Neutrophil (primary cell): ENCODE data around the gene XK.
A peak's percentile ranks its signal among the peaks of the same experiment; 100 is the strongest.
"Not testable (repeated sequence)": the region's sequence is repeated elsewhere in the genome, so short reads cannot be mapped to it uniquely, and the experiment has no call there.

Source experiments
- H3K27ac ChIP-seq: fragments of 200-600 bp; sonication (generic); 2 replicates; pipeline ENCODE4 v1.5.1; 2016; ENCODE audit warnings: mild to moderate bottlenecking, moderate library complexity
- H3K27me3 ChIP-seq: fragments of 200-600 bp; sonication (generic); 2 replicates; pipeline ENCODE4 v1.6.0; 2016; ENCODE audit warnings: mild to moderate bottlenecking
- H3K36me3 ChIP-seq: fragments of 200-600 bp; sonication (generic); 2 replicates; pipeline ENCODE4 v1.5.1; 2017
- H3K4me1 ChIP-seq, 2 experiments: fragments of 200-600 bp in 1 of 2; sonication (generic) in 1 of 2; 1 replicate in 1 of 2; 2 replicates in 1 of 2; pipeline versions ENCODE4 v1.5.1 to v1.6.1; 2013 to 2016; ENCODE audit warnings: low read depth in 1 of 2, low read length in 1 of 2, mild to moderate bottlenecking in 1 of 2, moderate library complexity in 1 of 2; ENCODE audit not compliant: control insufficient read depth in 1 of 2, insufficient read depth in 1 of 2
- H3K4me3 ChIP-seq, 2 experiments: fragments of 200-600 bp in 1 of 2; sonication (generic) in 1 of 2; 1 replicate in 1 of 2; 2 replicates in 1 of 2; pipeline ENCODE4 v1.5.1; 2013 to 2016; ENCODE audit warnings: low read depth in 1 of 2, low read length in 1 of 2, mild to moderate bottlenecking in 1 of 2, moderate library complexity in 1 of 2
- H3K9me3 ChIP-seq: fragments of 200-600 bp; sonication (generic); 2 replicates; pipeline ENCODE4 v1.5.1; 2016
- TF ChIP-seq, protein P1 (sequence below): fragments of 200-600 bp; sonication (generic); IDR thresholded peaks from 2 replicates; pipeline ENCODE4 v1.5.1; 2016; ENCODE audit warnings: antibody characterized with exemption

Gene XK

DNA sequence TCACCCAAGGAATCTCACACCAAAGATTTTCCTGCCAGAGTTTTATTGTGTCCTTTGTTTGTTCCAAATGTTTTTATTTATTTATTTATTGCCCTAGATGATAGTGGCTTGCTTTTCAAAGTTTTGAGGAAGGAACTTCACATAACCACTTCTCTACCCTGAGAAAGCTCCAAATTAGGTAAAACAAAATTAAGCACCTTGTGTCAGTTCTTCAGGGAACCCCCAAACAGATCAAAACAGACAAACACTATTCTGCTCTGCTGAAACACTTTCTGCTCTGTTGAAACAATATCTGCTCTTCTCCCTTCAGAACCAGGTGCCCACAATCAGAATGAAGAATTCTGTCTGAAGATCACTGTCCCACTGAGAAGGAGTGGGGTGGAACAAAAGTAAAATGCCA, 77.8 kb downstream of the XK start:
- H3K27ac ChIP-seq, result peak overlapping the region; percentile 80

DNA sequence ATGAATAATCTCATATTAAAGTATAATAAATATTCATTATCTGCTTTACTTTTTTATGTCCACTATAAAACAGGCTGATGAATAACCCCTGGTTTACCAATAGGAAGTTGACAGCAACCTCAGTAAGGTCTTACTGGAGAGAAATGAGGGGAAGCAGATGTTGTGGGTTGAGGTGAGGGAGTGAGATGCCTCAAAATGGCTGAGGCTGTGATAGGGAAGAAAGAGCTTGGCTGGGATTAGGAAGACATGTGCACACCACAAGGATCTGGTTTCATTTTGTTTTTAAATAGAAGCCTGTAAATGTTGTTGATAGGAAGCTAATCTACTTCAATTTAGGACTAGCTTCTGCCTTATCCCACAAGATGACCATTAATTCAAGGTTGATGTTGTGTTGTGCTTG, 79.9 kb downstream of the XK start:
- Histone ChIP-seq H3K4me1 (peaks cover 62 to 65% of the 10 kb centered on the region in 2 experiments), H3K4me3 (no peak overlapping the region), H3K27ac (peak overlapping the region; percentile 50), H3K9me3 (no peaks in the 10 kb centered on the region), H3K36me3 (no peaks in the 10 kb centered on the region), H3K27me3 (no peaks in the 10 kb centered on the region)
- TF ChIP-seq, protein P1, sequence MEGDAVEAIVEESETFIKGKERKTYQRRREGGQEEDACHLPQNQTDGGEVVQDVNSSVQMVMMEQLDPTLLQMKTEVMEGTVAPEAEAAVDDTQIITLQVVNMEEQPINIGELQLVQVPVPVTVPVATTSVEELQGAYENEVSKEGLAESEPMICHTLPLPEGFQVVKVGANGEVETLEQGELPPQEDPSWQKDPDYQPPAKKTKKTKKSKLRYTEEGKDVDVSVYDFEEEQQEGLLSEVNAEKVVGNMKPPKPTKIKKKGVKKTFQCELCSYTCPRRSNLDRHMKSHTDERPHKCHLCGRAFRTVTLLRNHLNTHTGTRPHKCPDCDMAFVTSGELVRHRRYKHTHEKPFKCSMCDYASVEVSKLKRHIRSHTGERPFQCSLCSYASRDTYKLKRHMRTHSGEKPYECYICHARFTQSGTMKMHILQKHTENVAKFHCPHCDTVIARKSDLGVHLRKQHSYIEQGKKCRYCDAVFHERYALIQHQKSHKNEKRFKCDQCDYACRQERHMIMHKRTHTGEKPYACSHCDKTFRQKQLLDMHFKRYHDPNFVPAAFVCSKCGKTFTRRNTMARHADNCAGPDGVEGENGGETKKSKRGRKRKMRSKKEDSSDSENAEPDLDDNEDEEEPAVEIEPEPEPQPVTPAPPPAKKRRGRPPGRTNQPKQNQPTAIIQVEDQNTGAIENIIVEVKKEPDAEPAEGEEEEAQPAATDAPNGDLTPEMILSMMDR, result no peak

More for the DNA sequence above, 77.8 kb downstream of the XK start:
- Histone ChIP-seq H3K36me3 (no peaks in the 10 kb centered on the region), H3K27me3 (no peaks in the 10 kb centered on the region), H3K4me1 (peaks cover 78 to 86% of the 10 kb centered on the region in 2 experiments), H3K4me3 (no peak overlapping the region), H3K9me3 (no peaks in the 10 kb centered on the region)
- TF ChIP-seq, protein P1, result no peak

DNA sequence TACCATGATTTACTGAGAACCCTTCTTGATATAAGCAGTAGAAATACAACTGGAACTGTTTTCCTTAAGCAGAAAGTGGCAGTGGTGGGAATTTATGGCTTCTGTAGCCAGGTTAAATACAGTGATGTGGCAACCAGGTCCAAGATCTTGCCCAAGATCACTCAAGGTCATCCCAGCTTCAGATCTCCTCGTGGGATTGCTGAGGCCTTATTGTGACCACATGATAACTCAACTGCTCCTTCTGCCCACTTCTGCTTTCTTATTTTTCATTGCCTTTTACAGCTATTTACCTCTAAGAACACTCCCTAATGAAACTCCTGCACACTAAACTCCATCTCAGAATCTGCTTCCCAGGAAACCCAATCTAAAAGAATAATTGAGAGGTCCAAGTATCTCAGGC, 81.8 kb downstream of the XK start:
- Histone ChIP-seq H3K27ac (peak overlapping the region; percentile 54), H3K4me1 (peaks cover 46 to 50% of the 10 kb centered on the region in 2 experiments), H3K4me3 (no peak overlapping the region), H3K27me3 (no peaks in the 10 kb centered on the region), H3K36me3 (no peaks in the 10 kb centered on the region), H3K9me3 (no peaks in the 10 kb centered on the region)
- TF ChIP-seq, protein P1, result no peak

DNA sequence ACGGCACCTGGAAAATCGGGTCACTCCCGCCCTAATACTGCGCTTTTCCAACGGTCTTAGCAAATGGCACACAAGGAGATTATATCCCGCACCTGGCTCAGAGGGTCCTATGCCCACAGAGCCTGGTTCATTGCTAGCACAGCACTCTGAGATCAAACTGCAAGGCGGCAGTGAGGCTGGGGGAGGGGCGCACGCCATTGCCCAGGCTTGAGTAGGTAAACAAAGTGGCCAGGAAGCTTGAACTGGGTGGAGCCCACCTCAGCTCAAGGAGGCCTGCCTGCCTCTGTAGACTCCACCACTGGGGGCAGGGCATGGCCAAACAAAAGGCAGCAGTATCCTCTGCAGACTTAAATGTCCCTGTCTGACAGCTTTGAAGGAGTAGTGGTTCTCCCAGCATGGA, 83.3 kb downstream of the XK start:
- H3K36me3 ChIP-seq, H3K9me3 ChIP-seq: not testable (repeated sequence)

DNA sequence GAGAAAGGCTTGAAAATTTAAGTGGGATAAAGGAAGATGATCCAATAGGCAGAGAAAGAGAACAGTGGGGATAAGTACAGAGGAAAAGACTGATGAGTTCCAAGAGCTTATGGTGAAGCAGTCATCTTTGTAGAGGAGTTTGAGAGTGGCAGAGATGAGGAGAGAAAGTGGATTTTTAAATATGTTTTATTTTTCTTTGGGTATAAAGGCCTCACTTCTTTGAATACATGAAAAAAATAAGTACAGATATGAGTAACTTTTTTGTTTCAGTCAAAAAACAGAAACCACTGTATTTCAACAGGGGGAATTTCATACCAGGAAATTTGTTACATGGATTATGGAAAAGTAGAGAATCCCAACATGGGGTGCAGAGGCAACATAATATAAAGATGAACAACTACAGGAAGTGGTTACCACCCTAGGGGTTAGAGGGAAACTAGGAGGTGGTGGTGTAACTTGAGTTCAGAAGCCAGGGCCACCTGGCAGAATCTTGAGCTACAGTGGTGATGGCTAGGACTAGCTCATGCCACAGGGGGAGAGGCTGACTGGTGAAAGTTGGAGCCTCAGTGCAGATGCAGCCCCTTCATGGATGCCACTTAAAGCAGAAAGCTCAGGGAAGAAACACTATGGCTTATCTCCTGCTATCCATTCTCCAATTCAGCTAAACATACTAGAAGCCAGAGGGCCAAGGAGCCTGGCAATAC, 90.8 kb downstream of the XK start:
- Histone ChIP-seq H3K27ac (peak overlapping the region; percentile 76), H3K9me3 (no peaks in the 10 kb centered on the region), H3K4me1 (peaks cover 45 to 54% of the 10 kb centered on the region in 2 experiments), H3K27me3 (no peaks in the 10 kb centered on the region), H3K4me3 (no peak overlapping the region), H3K36me3 (no peaks in the 10 kb centered on the region)
- TF ChIP-seq, protein P1, result no peak

More for the DNA sequence above, 83.3 kb downstream of the XK start:
- H3K27ac ChIP-seq, H3K27me3 ChIP-seq, H3K4me3 ChIP-seq: not testable (repeated sequence)
- H3K4me1 ChIP-seq, result peaks cover 31 to 36% of the 10 kb centered on the region in 2 experiments

DNA sequence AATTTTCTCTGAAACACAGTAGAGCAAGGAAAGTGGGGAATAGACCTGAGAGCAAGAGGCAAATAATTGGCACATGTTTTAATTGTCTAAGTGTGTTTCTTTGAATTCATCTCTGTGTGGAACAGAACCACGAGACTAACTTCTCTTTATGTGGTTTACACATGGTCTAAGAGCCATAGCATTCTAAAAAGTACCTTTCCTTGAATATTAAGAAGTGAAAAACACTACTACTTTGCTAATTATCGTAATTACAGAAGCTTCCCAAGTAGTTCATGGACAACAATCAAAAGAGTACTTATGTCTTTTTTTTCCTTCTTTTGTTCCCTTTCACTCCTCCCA, 91.4 kb downstream of the XK start:
- H3K27me3 ChIP-seq, result no peaks in the 10 kb centered on the region
- H3K4me3 ChIP-seq, result no peak overlapping the region
- no peaks in the 10 kb centered on the region for H3K9me3 ChIP-seq
- peak overlapping the region; percentile 76 for H3K27ac ChIP-seq
- H3K4me1 ChIP-seq, result peaks cover 50 to 59% of the 10 kb centered on the region in 2 experiments
- TF ChIP-seq, protein P1, result no peak
- H3K36me3 ChIP-seq, result no peaks in the 10 kb centered on the region
